IPS DF 6.9 (cell line): ENCODE measurements around the gene SLC2A9.
"Not testable (repeated sequence)": the region's sequence is repeated elsewhere in the genome, so short reads cannot be mapped to it uniquely, and the experiment has no call there.

Experiments used
- DNase-seq: peaks from one replicate; pipeline ENCODE4 v3.0.0-alpha.2; 2013; ENCODE audit warnings: low read depth, low spot score
- H3K27ac ChIP-seq: one replicate; pipeline ENCODE4 v1.5.1; 2013; ENCODE audit warnings: low read length, control low read depth
- H3K27me3 ChIP-seq: 2 replicates; pipeline ENCODE4 v1.6.1; 2013; ENCODE audit warnings: mild to moderate bottlenecking, low read length; ENCODE audit not compliant: control insufficient read depth, insufficient read depth
- H3K36me3 ChIP-seq: 2 replicates; pipeline ENCODE4 v1.6.1; 2013; ENCODE audit warnings: low read length; ENCODE audit not compliant: control insufficient read depth, insufficient read depth
- H3K4me1 ChIP-seq: 2 replicates; pipeline ENCODE4 v1.6.1; 2013; ENCODE audit warnings: low read length; ENCODE audit not compliant: control insufficient read depth, insufficient read depth
- H3K4me3 ChIP-seq: 2 replicates; pipeline ENCODE4 v1.5.1; 2013; ENCODE audit warnings: mild to moderate bottlenecking, low read length
- H3K9me3 ChIP-seq: 2 replicates; pipeline ENCODE4 v1.6.1; 2013; ENCODE audit warnings: low read length, inconsistent platforms; ENCODE audit not compliant: control insufficient read depth, insufficient read depth
- WGBS: extraction: QIAGEN DNeasy Blood & Tissue Kit; methylation state at CpG from one replicate; pipeline ENCODE4 v1.1.7; 2013; ENCODE audit warnings: mixed read lengths, missing lambda C conversion rate; ENCODE audit not compliant: insufficient read length, insufficient coverage; 5-methylcytosine and 5-hydroxymethylcytosine counted together

The SLC2A9 gene

GRCh38 chr4:9796641-9797040, 224.7 kb downstream of the SLC2A9 start:
- not testable (repeated sequence) for H3K27me3 ChIP-seq, DNase-seq, H3K4me1 ChIP-seq, H3K4me3 ChIP-seq, H3K27ac ChIP-seq, H3K9me3 ChIP-seq, H3K36me3 ChIP-seq
- WGBS: no CpG with 5 or more reads among the region's 2 CpGs

GRCh38 chr4:9792381-9792780, 228.9 kb downstream of the SLC2A9 start:
- no peak for DNase-seq
- no peaks in the 10 kb centered on the region for H3K27me3 ChIP-seq
- WGBS: no CpG with 5 or more reads among the region's 3 CpGs
- H3K36me3 ChIP-seq: no peaks in the 10 kb centered on the region
- no peaks in the 10 kb centered on the region for H3K9me3 ChIP-seq
- no peak overlapping the region for H3K27ac ChIP-seq
- no peaks in the 10 kb centered on the region for H3K4me1 ChIP-seq
- no peak overlapping the region for H3K4me3 ChIP-seq

GRCh38 chr4:9785891-9786290, 235.4 kb downstream of the SLC2A9 start:
- H3K4me1 ChIP-seq, H3K27ac ChIP-seq, H3K4me3 ChIP-seq, H3K36me3 ChIP-seq, H3K9me3 ChIP-seq, DNase-seq: not testable (repeated sequence)
- WGBS: no CpG with 5 or more reads among the region's 5 CpGs
- peaks cover 12% of the 10 kb centered on the region for H3K27me3 ChIP-seq

GRCh38 chr4:9782136-9782436, 239.2 kb downstream of the SLC2A9 start:
- H3K9me3 ChIP-seq: no peaks in the 10 kb centered on the region
- H3K36me3 ChIP-seq: no peaks in the 10 kb centered on the region
- no peak for DNase-seq
- H3K4me1 ChIP-seq: peaks cover 3% of the 10 kb centered on the region; the same call in 1 of the 2 replicates
- no CpG with 5 or more reads among the region's 22 CpGs for WGBS
- H3K27ac ChIP-seq: no peak overlapping the region
- peak overlapping the region; percentile 33; the same call in 1 of the 2 replicates for H3K4me3 ChIP-seq
- peaks cover 21% of the 10 kb centered on the region for H3K27me3 ChIP-seq

- Histone ChIP-seq H3K4me3 (peak within 1 kb of the TSS; percentile 33; the same call in 1 of the 2 replicates), H3K27ac (no peak within 1 kb of the TSS), H3K4me1 (peaks cover 3% of the 10 kb centered on the region; the same call in 1 of the 2 replicates), H3K27me3 (peaks cover 21% of the 10 kb centered on the region), H3K9me3 (no peaks in the 10 kb centered on the region), H3K36me3 (no peaks in the 10 kb centered on the region)
- WGBS: no CpG with 5 or more reads among the region's 78 CpGs
- no peak for DNase-seq
These were observed 239.8 kb downstream of the SLC2A9 start, which contains the start of gene DRD5 for GRCh38 chr4:9781343-9782135. Gene DRD5 (plus strand): TSS chr4:9781634. CDS start chr4:9782030, 396 bp downstream.
